ENCODE results near the gene CDC25A. TPM values are rescaled to one million over a fixed set of nuclear protein-coding genes. Genes with fewer than 3 reads are reported as not detected.

Gene CDC25A
- total and polyA plus RNA-seq, 2 of the 8 experiments (the other 6 are each of a cell fraction or from before 2014, with no cell fraction given) = 20.7 to 62.1 TPM

GRCh38 chr3:48222616-48223513, 34.6 kb upstream of the CDC25A start, which contains the start of gene CAMP:
Gene CAMP (plus strand): TSS chr3:48223495. CDS start chr3:48223512, 17 bp downstream.
- H3K14ac ChIP-seq (ENCODE audit: insufficient read length) = no peak within 1 kb of the TSS
- no peaks in the 10 kb centered on the region for H3K79me1 ChIP-seq (ENCODE audit: low read depth, low read length)
- H3K4me1 ChIP-seq (replicated peaks in 1 of 4; ENCODE audit: control insufficient read depth in 3 of 4, insufficient read depth in 4 of 4, low read length in 3 of 4) = no peaks in the 10 kb centered on the region
- no peak within 1 kb of the TSS for H3K27ac ChIP-seq (ENCODE audit: low read depth, low read length)
- H2BK15ac ChIP-seq (ENCODE audit: low read length) = no peak within 1 kb of the TSS; the same call in 1 of the 2 replicates
- DNase-seq (ENCODE audit: low read depth in 1 of 2, low spot score in 2 of 2) (no peak), FAIRE-seq (no peak)
- CTCF ChIA-PET (ENCODE audit: partially characterized antibody) = interaction anchor here (1.5 kb wide), 1 partner anchor 13 kb away, joined by 5 read pairs; no protein-coding TSS in a partner anchor
- H2BK120ac ChIP-seq (replicated peaks; ENCODE audit: low read depth, low read length) = no peak within 1 kb of the TSS
- TF ChIP-seq CREB1 (IDR thresholded peaks at IDR 0.05) = no peak
- no peak for TF ChIP-seq CTBP2 (IDR thresholded peaks at IDR 0.05; ENCODE audit: borderline replicate concordance, insufficient read depth, insufficient read length, low read length)
- H2BK5ac ChIP-seq (ENCODE audit: low read depth, low read length) = no peak within 1 kb of the TSS; the same call in 1 of the 2 replicates
- no peak within 1 kb of the TSS for H4K5ac ChIP-seq (ENCODE audit: insufficient read length, low read depth, low read length)
- H3K9me3 ChIP-seq (ENCODE audit: insufficient read depth in 2 of 2, low read depth in 1 of 2, low read length in 1 of 2) = no peaks in the 10 kb centered on the region
- H3K23me2 ChIP-seq (ENCODE audit: low read depth, low read length) = no peaks in the 10 kb centered on the region
- no peak within 1 kb of the TSS for H4K91ac ChIP-seq (replicated peaks; ENCODE audit: insufficient read length, low read length)
- no peaks in the 10 kb centered on the region for H3K79me2 ChIP-seq (ENCODE audit: control insufficient read depth in 1 of 2, insufficient read depth in 2 of 2, low read length in 2 of 2)
- no peak within 1 kb of the TSS for H3K23ac ChIP-seq (ENCODE audit: insufficient read length)
- no peaks in the 10 kb centered on the region for H4K20me1 ChIP-seq (replicated peaks in 1 of 2; ENCODE audit: control insufficient read depth in 1 of 2, insufficient read depth in 2 of 2, low read length in 2 of 2)
- H3K4me3 ChIP-seq (ENCODE audit: extremely low read depth in 1 of 4, insufficient read depth in 2 of 4, low read depth in 3 of 4, low read length in 4 of 4) = no peak within 1 kb of the TSS
- WGBS, 2 experiments (ENCODE audit: extremely low coverage in 1 of 2, insufficient coverage in 1 of 2, insufficient read length in 1 of 2, insufficient replicate concordance in 2 of 2, low coverage in 1 of 2, low lambda C conversion rate in 2 of 2, missing lambda C conversion rate in 1 of 2) = 92% methylated on average over 11 of the region's 11 CpGs; no CpG with 5 or more reads in 1 of the 2 experiments
- H4K8ac ChIP-seq (ENCODE audit: extremely low read depth, insufficient read depth, low read length) = no peak within 1 kb of the TSS; the same call in 1 of the 2 replicates
- POLR2A ChIA-PET (ENCODE audit: partially characterized antibody) = interaction anchor here (4.2 kb wide), 1 partner anchor 18 kb away, joined by 37 read pairs; the partner anchor contains the start of gene ZNF589
- no peak within 1 kb of the TSS for H3K9ac ChIP-seq (replicated peaks in 1 of 4; ENCODE audit: extremely low read depth in 1 of 4, low read depth in 3 of 4, low read length in 3 of 4)
- H3K4me2 ChIP-seq (ENCODE audit: insufficient read depth in 1 of 2, low read depth in 2 of 2, low read length in 2 of 2) = no peak within 1 kb of the TSS
- H3K27me3 ChIP-seq (replicated peaks in 1 of 4; ENCODE audit: control insufficient read depth in 3 of 4, extremely low read depth in 1 of 4, insufficient read depth in 3 of 4, low read length in 3 of 4) = peaks cover 0 to 2% (median 0%) of the 10 kb centered on the region in 4 experiments; a peak in 1 of 7 replicates
- no peak within 1 kb of the TSS for H3K4ac ChIP-seq (replicated peaks; ENCODE audit: insufficient read length, low read depth, low read length)
- peak within 1 kb of the TSS; percentile 39; the same call in 1 of the 2 replicates for H2AK5ac ChIP-seq (ENCODE audit: low read depth, low read length)
- H2BK12ac ChIP-seq (ENCODE audit: low read depth, low read length) = no peak within 1 kb of the TSS
- H2AFZ ChIP-seq (ENCODE audit: low read length) = no peak within 1 kb of the TSS
- no peak within 1 kb of the TSS for H2BK20ac ChIP-seq (ENCODE audit: low read length)
- no peak within 1 kb of the TSS for H3K18ac ChIP-seq (ENCODE audit: extremely low read depth, low read length)
- H3K36me3 ChIP-seq (ENCODE audit: control insufficient read depth in 2 of 4, insufficient read depth in 4 of 4, low read length in 3 of 4) = no peaks in the 10 kb centered on the region
- no peak within 1 kb of the TSS for H3K56ac ChIP-seq (replicated peaks; ENCODE audit: insufficient read length, low read depth, low read length)

Data from H1 (cell line).